Activated CD8-positive, alpha-beta memory T cell treated with anti-CD3 and anti-CD28 coated beads, Interleukin-2, amount 10 ng/mL, durations not matched to agents 7 days and 5 days (primary cell): ENCODE results near the gene CHCHD3. TPM values are rescaled to one million over a fixed set of nuclear protein-coding genes. Genes with fewer than 3 reads are reported as not detected.

Experiments
- ATAC-seq: fragments of 150-1000 bp; cut with Tn5 transposase; one replicate; pipeline ENCODE4 v1.10.0; 2021; ENCODE audit warnings: moderate library complexity
- CTCF ChIA-PET: fragments of 350-600 bp; sonication (Branson Sonifier 250); formaldehyde crosslinking; loops from one replicate; lab custom pipeline; 2021; ENCODE audit warnings: antibody characterized with exemption; lab: Charles Lee
- DNase-seq: peaks from one replicate; pipeline ENCODE4 v3.0.0-alpha.2; 2020
- H3K27ac Mint-ChIP-seq: one replicate; pipeline ENCODE4 v1.8.0; 2021; ENCODE audit warnings: mild to moderate bottlenecking, mixed read lengths
- H3K27me3 Mint-ChIP-seq: one replicate; pipeline ENCODE4 v1.8.0; 2021; ENCODE audit warnings: mixed read lengths
- H3K36me3 Mint-ChIP-seq: one replicate; pipeline ENCODE4 v1.8.0; 2021; ENCODE audit warnings: mild to moderate bottlenecking, mixed read lengths
- H3K4me1 Mint-ChIP-seq: one replicate; pipeline ENCODE4 v1.8.0; 2021; ENCODE audit warnings: mixed read lengths
- H3K4me3 Mint-ChIP-seq: one replicate; pipeline ENCODE4 v1.8.0; 2021; ENCODE audit warnings: mild to moderate bottlenecking, moderate library complexity, mixed read lengths
- H3K9me3 Mint-ChIP-seq: one replicate; pipeline ENCODE4 v1.8.0; 2022; ENCODE audit warnings: low read depth, mixed read lengths
- total RNA-seq, 2 experiments: library from RNA; stranded (reverse); gene quantifications; one replicate each; pipeline ENCODE4 v1.2.3, GENCODE V29; 2021

CHCHD3 gene
- total RNA-seq, 2 experiments from 2014 or later: 49.5 to 56.7 TPM

- CTCF ChIA-PET: no interaction called here
- ATAC-seq: no peak
- DNase-seq: no peak
- H3K4me3 Mint-ChIP-seq: no peak overlapping the region
- no peaks in the 10 kb centered on the region for H3K36me3 Mint-ChIP-seq
- H3K27ac Mint-ChIP-seq: no peak overlapping the region
- no peaks in the 10 kb centered on the region for H3K4me1 Mint-ChIP-seq
- no peaks in the 10 kb centered on the region for H3K9me3 Mint-ChIP-seq
- H3K27me3 Mint-ChIP-seq: no peaks in the 10 kb centered on the region
Observed at GRCh38 chr7:132757783-132758182, 324.1 kb downstream of the CHCHD3 start.

GRCh38 chr7:132756484-132756990 is 325.4 kb downstream of the CHCHD3 start:
- Mint-ChIP-seq H3K27ac (no peak overlapping the region), H3K9me3 (no peaks in the 10 kb centered on the region), H3K4me1 (no peaks in the 10 kb centered on the region), H3K4me3 (no peak overlapping the region), H3K27me3 (peaks cover 3% of the 10 kb centered on the region), H3K36me3 (no peaks in the 10 kb centered on the region)
- no peak for ATAC-seq
- CTCF ChIA-PET: no interaction called here
- no peak for DNase-seq

- no peak for DNase-seq
- H3K27ac Mint-ChIP-seq: no peak overlapping the region
- CTCF ChIA-PET: no interaction called here
- H3K4me3 Mint-ChIP-seq: no peak overlapping the region
- H3K4me1 Mint-ChIP-seq: no peaks in the 10 kb centered on the region
- no peaks in the 10 kb centered on the region for H3K9me3 Mint-ChIP-seq
- no peak for ATAC-seq
- H3K27me3 Mint-ChIP-seq: peaks cover 3% of the 10 kb centered on the region
- H3K36me3 Mint-ChIP-seq: no peaks in the 10 kb centered on the region
Observed at GRCh38 chr7:132755538-132756483, 326.1 kb downstream of the CHCHD3 start.

GRCh38 chr7:132752431-132752830 is 329.5 kb downstream of the CHCHD3 start:
- CTCF ChIA-PET: no interaction called here

GRCh38 chr7:132751244-132751647 is 330.6 kb downstream of the CHCHD3 start:
- no peaks in the 10 kb centered on the region for H3K36me3 Mint-ChIP-seq
- H3K4me3 Mint-ChIP-seq: no peak overlapping the region
- DNase-seq (no peak), ATAC-seq (no peak)
- no peaks in the 10 kb centered on the region for H3K4me1 Mint-ChIP-seq
- H3K9me3 Mint-ChIP-seq: no peaks in the 10 kb centered on the region
- CTCF ChIA-PET: no interaction called here
- no peak overlapping the region for H3K27ac Mint-ChIP-seq
- peaks cover 9% of the 10 kb centered on the region for H3K27me3 Mint-ChIP-seq

More at GRCh38 chr7:132752431-132752830, 329.5 kb downstream of the CHCHD3 start:
- H3K27me3 Mint-ChIP-seq: peaks cover 9% of the 10 kb centered on the region
- no peaks in the 10 kb centered on the region for H3K9me3 Mint-ChIP-seq
- no peak for DNase-seq
- no peak for ATAC-seq
- H3K36me3 Mint-ChIP-seq: no peaks in the 10 kb centered on the region
- H3K27ac Mint-ChIP-seq: no peak overlapping the region
- H3K4me3 Mint-ChIP-seq: no peak overlapping the region
- H3K4me1 Mint-ChIP-seq: no peaks in the 10 kb centered on the region

- H3K4me3 Mint-ChIP-seq: no peak overlapping the region
- DNase-seq (no peak), ATAC-seq (no peak)
- H3K9me3 Mint-ChIP-seq: no peaks in the 10 kb centered on the region
- peaks cover 9% of the 10 kb centered on the region for H3K27me3 Mint-ChIP-seq
- H3K27ac Mint-ChIP-seq: no peak overlapping the region
- CTCF ChIA-PET: no interaction called here
- H3K4me1 Mint-ChIP-seq: no peaks in the 10 kb centered on the region
- no peaks in the 10 kb centered on the region for H3K36me3 Mint-ChIP-seq
Observed at GRCh38 chr7:132750530-132751217, 331.2 kb downstream of the CHCHD3 start.

GRCh38 chr7:132750096-132750495 is 331.8 kb downstream of the CHCHD3 start:
- H3K4me3 Mint-ChIP-seq: no peak overlapping the region
- H3K27ac Mint-ChIP-seq: no peak overlapping the region
- H3K36me3 Mint-ChIP-seq: no peaks in the 10 kb centered on the region
- CTCF ChIA-PET: no interaction called here
- no peaks in the 10 kb centered on the region for H3K4me1 Mint-ChIP-seq
- DNase-seq (no peak), ATAC-seq (no peak)
- no peaks in the 10 kb centered on the region for H3K9me3 Mint-ChIP-seq
- H3K27me3 Mint-ChIP-seq: peaks cover 9% of the 10 kb centered on the region

- no peak overlapping the region for H3K27ac Mint-ChIP-seq
- ATAC-seq (no peak), DNase-seq (no peak)
- H3K9me3 Mint-ChIP-seq: peaks cover 4% of the 10 kb centered on the region
- peaks cover 17% of the 10 kb centered on the region for H3K27me3 Mint-ChIP-seq
- no peaks in the 10 kb centered on the region for H3K36me3 Mint-ChIP-seq
- H3K4me1 Mint-ChIP-seq: no peaks in the 10 kb centered on the region
- H3K4me3 Mint-ChIP-seq: no peak overlapping the region
- CTCF ChIA-PET: no interaction called here
Observed at GRCh38 chr7:132745510-132745909, 336.4 kb downstream of the CHCHD3 start.

- Mint-ChIP-seq H3K27ac (no peak overlapping the region), H3K36me3 (no peaks in the 10 kb centered on the region), H3K9me3 (peaks cover 4% of the 10 kb centered on the region), H3K27me3 (peaks cover 18% of the 10 kb centered on the region), H3K4me3 (no peak overlapping the region), H3K4me1 (no peaks in the 10 kb centered on the region)
- no peak for ATAC-seq
- DNase-seq: no peak
- CTCF ChIA-PET: no interaction called here
Observed at GRCh38 chr7:132743974-132744373, 337.9 kb downstream of the CHCHD3 start.

- Mint-ChIP-seq H3K27ac (no peak overlapping the region), H3K4me3 (no peak overlapping the region), H3K27me3 (peaks cover 21% of the 10 kb centered on the region), H3K9me3 (peaks cover 4% of the 10 kb centered on the region), H3K36me3 (no peaks in the 10 kb centered on the region), H3K4me1 (no peaks in the 10 kb centered on the region)
- CTCF ChIA-PET: no interaction called here
- no peak for ATAC-seq
- no peak for DNase-seq
Observed at GRCh38 chr7:132742189-132742612, 339.7 kb downstream of the CHCHD3 start.

- Mint-ChIP-seq H3K27ac (no peak overlapping the region), H3K4me1 (no peaks in the 10 kb centered on the region), H3K9me3 (peaks cover 4% of the 10 kb centered on the region), H3K36me3 (no peaks in the 10 kb centered on the region), H3K27me3 (peaks cover 23% of the 10 kb centered on the region), H3K4me3 (no peak overlapping the region)
- CTCF ChIA-PET: no interaction called here
- ATAC-seq (no peak), DNase-seq (no peak)
Observed at GRCh38 chr7:132740176-132740575, 341.7 kb downstream of the CHCHD3 start.

GRCh38 chr7:132739271-132739955 is 342.5 kb downstream of the CHCHD3 start:
- H3K36me3 Mint-ChIP-seq: no peaks in the 10 kb centered on the region
- peaks cover 4% of the 10 kb centered on the region for H3K9me3 Mint-ChIP-seq
- no peak overlapping the region for H3K4me3 Mint-ChIP-seq
- no peaks in the 10 kb centered on the region for H3K4me1 Mint-ChIP-seq
- H3K27me3 Mint-ChIP-seq: peaks cover 23% of the 10 kb centered on the region
- DNase-seq (no peak), ATAC-seq (no peak)
- H3K27ac Mint-ChIP-seq: no peak overlapping the region
- CTCF ChIA-PET: no interaction called here

- no peak for DNase-seq
- CTCF ChIA-PET: no interaction called here
- Mint-ChIP-seq H3K9me3 (peaks cover 2% of the 10 kb centered on the region), H3K27ac (no peak overlapping the region), H3K4me1 (no peaks in the 10 kb centered on the region), H3K4me3 (no peak overlapping the region), H3K36me3 (no peaks in the 10 kb centered on the region), H3K27me3 (peaks cover 23% of the 10 kb centered on the region)
- ATAC-seq: no peak
Observed at GRCh38 chr7:132738254-132738653, 343.6 kb downstream of the CHCHD3 start.
